ENCODE measurements around the gene ACADVL. TPM values are rescaled to one million over a fixed set of nuclear protein-coding genes. Genes with fewer than 3 reads are reported as not detected.

The ACADVL gene
- total RNA-seq, 1 donor from 2014 or later, result 693 TPM

DNA sequence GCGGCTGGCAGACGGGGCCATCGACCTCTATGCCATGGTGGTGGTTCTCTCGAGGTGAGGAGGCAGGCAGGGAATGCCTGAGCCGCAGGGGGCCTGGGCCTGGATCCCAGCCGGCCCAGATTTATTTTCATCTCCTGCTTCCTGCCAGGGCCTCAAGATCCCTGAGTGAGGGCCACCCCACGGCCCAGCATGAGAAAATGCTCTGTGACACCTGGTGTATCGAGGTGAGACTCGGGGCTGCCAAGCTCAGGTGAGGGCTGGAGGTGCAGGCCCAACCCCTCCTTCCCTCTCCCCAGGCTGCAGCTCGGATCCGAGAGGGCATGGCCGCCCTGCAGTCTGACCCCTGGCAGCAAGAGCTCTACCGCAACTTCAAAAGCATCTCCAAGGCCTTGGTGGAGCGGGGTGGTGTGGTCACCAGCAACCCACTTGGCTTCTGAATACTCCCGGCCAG is 4.9 kb downstream of the ACADVL start:
- peaks cover 11% of the 10 kb centered on the region for H3K4me1 Mint-ChIP-seq (ENCODE audit: low read depth)
- no peaks in the 10 kb centered on the region for H3K27me3 Mint-ChIP-seq
- no peak overlapping the region for H3K27ac Mint-ChIP-seq
- no peak for TF ChIP-seq CTCF (IDR thresholded peaks at IDR 0.05; ENCODE audit: unreplicated experiment)
- H3K4me3 Mint-ChIP-seq (ENCODE audit: low read depth), result no peak overlapping the region
- no peak for DNase-seq (ENCODE audit: low spot score, unreplicated experiment)
- no peaks in the 10 kb centered on the region for H3K9me3 Mint-ChIP-seq (ENCODE audit: low read depth)
- H3K36me3 Mint-ChIP-seq (ENCODE audit: insufficient read depth), result peaks cover 12% of the 10 kb centered on the region

DNA sequence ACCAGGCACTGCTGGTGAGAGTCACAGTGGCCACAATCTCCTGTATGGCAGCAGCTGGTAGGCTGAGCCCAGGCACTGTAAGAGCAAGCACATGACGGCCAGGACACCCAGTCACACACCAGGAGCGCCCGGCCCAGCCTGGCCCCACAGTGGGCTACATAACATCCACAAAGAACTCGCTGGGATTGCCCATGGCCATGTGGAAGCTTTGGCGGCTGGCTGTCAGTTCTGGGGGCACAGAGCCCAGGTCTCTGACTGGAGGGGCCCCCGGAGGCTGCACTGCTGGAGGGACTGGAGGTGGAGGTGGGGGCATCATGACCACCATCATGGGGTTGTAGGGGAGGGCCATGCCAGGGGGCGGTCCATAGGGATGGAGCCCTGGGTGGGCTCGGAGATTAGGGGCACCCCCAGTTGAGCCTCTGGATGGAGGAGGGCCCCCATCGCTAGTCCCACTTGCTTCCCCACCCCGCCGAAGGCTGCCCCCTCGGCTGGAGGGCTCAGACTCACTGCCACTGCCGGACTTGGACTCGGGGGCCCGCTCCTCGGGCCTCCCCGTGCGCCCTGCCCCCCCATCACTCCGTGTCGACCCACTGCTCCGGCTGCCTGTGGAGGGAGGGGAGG is 6.1 kb downstream of the ACADVL start:
- H3K27me3 Mint-ChIP-seq, result no peaks in the 10 kb centered on the region
- no peaks in the 10 kb centered on the region for H3K9me3 Mint-ChIP-seq (ENCODE audit: low read depth)
- H3K36me3 Mint-ChIP-seq (ENCODE audit: insufficient read depth), result peaks cover 12% of the 10 kb centered on the region
- TF ChIP-seq CTCF (IDR thresholded peaks at IDR 0.05; ENCODE audit: unreplicated experiment), result no peak
- H3K27ac Mint-ChIP-seq, result no peak overlapping the region
- H3K4me1 Mint-ChIP-seq (ENCODE audit: low read depth), result peaks cover 5% of the 10 kb centered on the region
- DNase-seq (ENCODE audit: low spot score, unreplicated experiment), result no peak
- H3K4me3 Mint-ChIP-seq (ENCODE audit: low read depth), result no peak overlapping the region

DNA sequence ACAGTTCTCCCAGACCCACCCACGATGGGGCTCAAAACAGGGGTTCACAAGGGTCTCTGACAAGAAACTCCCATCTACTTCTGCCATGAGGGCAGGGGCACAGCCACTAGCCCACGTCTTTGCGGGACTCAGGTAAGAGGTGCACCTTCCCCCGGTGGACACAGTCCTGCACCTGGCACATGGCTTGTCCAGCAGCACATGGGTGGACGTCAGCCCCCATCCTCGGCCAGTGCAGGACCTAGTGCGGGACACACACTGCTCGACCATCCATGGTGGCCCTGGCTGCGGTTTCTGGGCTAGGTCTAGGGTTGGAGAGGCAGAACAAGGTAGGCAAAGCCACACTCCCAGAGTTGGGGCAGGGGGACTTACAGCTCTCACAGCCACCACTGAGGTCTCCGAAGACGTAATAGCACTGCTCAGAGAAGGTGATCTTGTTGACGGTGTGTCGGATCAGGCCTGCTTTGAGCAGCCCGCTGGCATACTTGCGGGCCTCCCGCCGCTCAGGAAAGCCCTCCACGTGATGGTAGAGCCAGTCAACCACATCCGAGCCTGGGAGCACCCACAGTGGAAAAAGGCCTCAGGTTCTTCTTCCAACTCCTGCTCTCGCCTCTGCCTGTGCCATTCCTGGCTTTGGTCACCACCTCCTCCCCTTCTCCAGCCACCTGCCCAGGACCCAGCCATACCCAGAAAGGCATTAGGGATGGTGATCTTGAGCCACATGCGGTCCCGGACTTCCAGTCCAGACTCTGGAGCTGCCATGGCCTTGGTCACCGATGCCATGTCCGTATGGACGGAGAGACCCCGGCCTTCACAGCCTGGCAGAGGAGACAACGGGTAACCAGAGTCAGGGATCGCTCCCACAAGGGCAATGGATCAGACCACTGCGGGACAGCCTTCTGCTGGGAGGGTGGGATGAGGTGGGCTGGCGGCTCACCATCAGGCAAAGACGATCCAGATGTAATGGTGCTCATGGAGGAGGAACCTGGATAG is 7.3 kb downstream of the ACADVL start:
- no peak for DNase-seq (ENCODE audit: low spot score, unreplicated experiment)
- Mint-ChIP-seq H3K27ac (no peak overlapping the region), H3K4me3 (ENCODE audit: low read depth) (no peak overlapping the region), H3K9me3 (ENCODE audit: low read depth) (no peaks in the 10 kb centered on the region), H3K4me1 (ENCODE audit: low read depth) (peaks cover 2% of the 10 kb centered on the region), H3K36me3 (ENCODE audit: insufficient read depth) (peaks cover 13% of the 10 kb centered on the region), H3K27me3 (no peaks in the 10 kb centered on the region)
- no peak for TF ChIP-seq CTCF (IDR thresholded peaks at IDR 0.05; ENCODE audit: unreplicated experiment)

DNA sequence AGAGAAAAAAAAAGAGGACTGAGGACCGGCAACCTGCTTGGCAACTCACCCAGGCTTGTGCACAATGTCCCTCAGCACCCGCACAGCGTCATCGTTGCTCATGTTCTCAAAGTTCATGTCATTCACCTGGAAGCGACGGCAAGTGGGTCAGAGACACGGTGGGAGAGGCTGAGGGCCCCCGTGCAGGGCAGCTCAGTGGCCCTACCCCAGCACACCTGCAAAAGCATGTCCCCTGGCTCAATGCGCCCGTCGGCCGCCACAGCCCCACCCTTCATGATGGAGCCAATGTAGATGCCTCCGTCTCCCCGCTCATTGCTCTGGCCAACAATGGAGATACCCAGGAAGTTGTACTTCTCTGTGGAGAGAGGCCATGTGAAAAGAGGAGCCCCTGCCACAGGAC is 9.2 kb downstream of the ACADVL start:
- no peak for TF ChIP-seq CTCF (IDR thresholded peaks at IDR 0.05; ENCODE audit: unreplicated experiment)
- peaks cover 15% of the 10 kb centered on the region for H3K4me1 Mint-ChIP-seq (ENCODE audit: low read depth)
- H3K27ac Mint-ChIP-seq, result no peak overlapping the region
- no peaks in the 10 kb centered on the region for H3K27me3 Mint-ChIP-seq
- DNase-seq (ENCODE audit: low spot score, unreplicated experiment), result no peak
- H3K4me3 Mint-ChIP-seq (ENCODE audit: low read depth), result no peak overlapping the region
- H3K36me3 Mint-ChIP-seq (ENCODE audit: insufficient read depth), result peaks cover 8% of the 10 kb centered on the region
- H3K9me3 Mint-ChIP-seq (ENCODE audit: low read depth), result no peaks in the 10 kb centered on the region

- peaks cover 8% of the 10 kb centered on the region for H3K36me3 Mint-ChIP-seq (ENCODE audit: insufficient read depth)
- H3K4me3 Mint-ChIP-seq (ENCODE audit: low read depth), result no peak overlapping the region
- H3K27ac Mint-ChIP-seq, result peak overlapping the region; percentile 82
- no peak for TF ChIP-seq CTCF (IDR thresholded peaks at IDR 0.05; ENCODE audit: unreplicated experiment)
- H3K4me1 Mint-ChIP-seq (ENCODE audit: low read depth), result peaks cover 16% of the 10 kb centered on the region
- no peak for DNase-seq (ENCODE audit: low spot score, unreplicated experiment)
- H3K27me3 Mint-ChIP-seq, result no peaks in the 10 kb centered on the region
- no peaks in the 10 kb centered on the region for H3K9me3 Mint-ChIP-seq (ENCODE audit: low read depth)
Observed at GRCh38 chr17:7229504-7229903, 9.8 kb downstream of the ACADVL start.

All from progenitor cell of endocrine pancreas (in vitro differentiated cells).